ENCODE results near the gene CBX4. TPM values are rescaled to one million over a fixed set of nuclear protein-coding genes. Genes with fewer than 3 reads are reported as not detected.
A peak's percentile ranks its signal among the peaks of the same experiment; 100 is the strongest.

Gene CBX4
- polyA plus RNA-seq, 1 donor (not counting 4 experiments of a cell fraction or from before 2014, with no cell fraction given): 7.0 TPM

DNA sequence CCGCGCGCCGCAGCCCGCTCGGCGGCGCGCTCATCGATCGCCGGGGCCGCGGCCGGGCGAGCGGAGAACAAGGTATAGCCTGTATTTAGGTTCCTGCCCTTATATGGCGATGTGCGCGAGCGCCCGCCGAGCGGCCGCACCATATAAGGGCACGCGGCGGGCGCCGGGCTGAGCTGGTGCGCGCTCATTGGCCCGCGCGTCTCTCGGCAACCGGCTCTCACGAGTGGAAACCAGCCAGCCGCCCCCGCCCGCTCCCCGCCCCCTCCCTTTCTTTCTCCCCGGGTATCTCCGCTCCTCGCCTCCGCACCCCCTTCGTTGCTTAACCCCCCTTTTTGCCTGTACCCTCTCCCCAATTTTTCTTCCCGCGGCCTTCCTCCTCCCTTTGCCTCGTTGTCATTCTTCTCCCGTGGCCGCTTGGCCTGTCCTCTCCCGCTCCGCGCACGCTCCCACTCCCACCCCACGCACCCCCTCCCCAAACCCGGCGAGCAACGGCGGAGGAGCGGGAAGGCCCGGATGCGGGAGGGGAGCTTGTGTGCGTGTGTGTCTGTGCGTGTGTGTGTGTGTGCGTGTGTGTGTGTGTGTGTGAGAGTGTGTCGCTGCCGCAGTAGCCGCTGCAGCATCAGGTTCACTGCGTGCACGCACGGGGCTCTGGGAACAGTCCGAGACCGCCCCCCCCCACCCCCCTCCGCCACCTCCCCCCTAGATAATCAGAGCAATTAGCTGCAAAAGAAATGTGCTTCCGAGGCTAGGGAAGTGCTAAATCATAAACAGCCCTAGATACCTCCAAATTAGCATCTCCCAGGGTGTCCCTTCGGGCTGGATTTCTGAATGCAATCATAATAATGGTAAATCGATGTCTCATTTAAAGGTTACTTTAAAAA is 28.9 kb downstream of the CBX4 start:
- Histone ChIP-seq H3K9ac (ENCODE audit: control insufficient read depth, extremely low read depth, insufficient read depth, low read length) (no peak overlapping the region), H3K9me3 (ENCODE audit: control insufficient read depth, low read depth, low read length) (no peaks in the 10 kb centered on the region), H2AFZ (ENCODE audit: control insufficient read depth, low read length) (no peak overlapping the region), H3K4me2 (ENCODE audit: control insufficient read depth, extremely low read depth, insufficient read depth, low read depth, low read length) (peak overlapping the region; percentile 16), H3K27ac (ENCODE audit: control insufficient read depth, insufficient read depth, low read length) (no peak overlapping the region), H3K9me1 (ENCODE audit: control insufficient read depth, extremely low read depth, insufficient read depth, low read length) (no peaks in the 10 kb centered on the region), H3K27me3 (ENCODE audit: control insufficient read depth, extremely low read depth, insufficient read depth, low read length) (peaks cover 89% of the 10 kb centered on the region), H3K79me2 (ENCODE audit: control insufficient read depth, insufficient read depth, low read length) (no peaks in the 10 kb centered on the region), H4K20me1 (ENCODE audit: control insufficient read depth, extremely low read depth, insufficient read depth, low read length) (peaks cover 3% of the 10 kb centered on the region), H3K36me3 (ENCODE audit: control insufficient read depth in 2 of 2, extremely low read depth in 1 of 2, insufficient read depth in 2 of 2, low read length in 2 of 2) (no peaks in the 10 kb centered on the region), H3K4me3 (ENCODE audit: control insufficient read depth in 2 of 3, extremely low read depth in 1 of 3, insufficient read depth in 2 of 3, low read depth in 1 of 3, low read length in 3 of 3) (peak overlapping the region in 1 of 3 experiments; percentile 12), H3K4me1 (ENCODE audit: control insufficient read depth, extremely low read depth, insufficient read depth, low read length) (peaks cover 5% of the 10 kb centered on the region)
- no peak for FAIRE-seq
- dilution Hi-C loops (cut with MboI; ENCODE audit: extremely low pct_ligation_motif_present, low sequenced_read_pairs): no loop called here
- TF ChIP-seq EZH2 (IDR thresholded peaks at IDR 0.05; ENCODE audit: low read length): no peak
- TF ChIP-seq, protein P1, sequence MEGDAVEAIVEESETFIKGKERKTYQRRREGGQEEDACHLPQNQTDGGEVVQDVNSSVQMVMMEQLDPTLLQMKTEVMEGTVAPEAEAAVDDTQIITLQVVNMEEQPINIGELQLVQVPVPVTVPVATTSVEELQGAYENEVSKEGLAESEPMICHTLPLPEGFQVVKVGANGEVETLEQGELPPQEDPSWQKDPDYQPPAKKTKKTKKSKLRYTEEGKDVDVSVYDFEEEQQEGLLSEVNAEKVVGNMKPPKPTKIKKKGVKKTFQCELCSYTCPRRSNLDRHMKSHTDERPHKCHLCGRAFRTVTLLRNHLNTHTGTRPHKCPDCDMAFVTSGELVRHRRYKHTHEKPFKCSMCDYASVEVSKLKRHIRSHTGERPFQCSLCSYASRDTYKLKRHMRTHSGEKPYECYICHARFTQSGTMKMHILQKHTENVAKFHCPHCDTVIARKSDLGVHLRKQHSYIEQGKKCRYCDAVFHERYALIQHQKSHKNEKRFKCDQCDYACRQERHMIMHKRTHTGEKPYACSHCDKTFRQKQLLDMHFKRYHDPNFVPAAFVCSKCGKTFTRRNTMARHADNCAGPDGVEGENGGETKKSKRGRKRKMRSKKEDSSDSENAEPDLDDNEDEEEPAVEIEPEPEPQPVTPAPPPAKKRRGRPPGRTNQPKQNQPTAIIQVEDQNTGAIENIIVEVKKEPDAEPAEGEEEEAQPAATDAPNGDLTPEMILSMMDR (optimal IDR thresholded peaks at IDR 0.05 in 1 of 3, IDR thresholded peaks at IDR 0.05 in 1 of 3, conservative IDR thresholded peaks at IDR 0.05 in 1 of 3; ENCODE audit: extremely low read depth in 1 of 3, insufficient read depth in 2 of 3, low read length in 3 of 3): no peak
- no peak for DNase-seq (ENCODE audit: low read depth, low spot score)

DNA sequence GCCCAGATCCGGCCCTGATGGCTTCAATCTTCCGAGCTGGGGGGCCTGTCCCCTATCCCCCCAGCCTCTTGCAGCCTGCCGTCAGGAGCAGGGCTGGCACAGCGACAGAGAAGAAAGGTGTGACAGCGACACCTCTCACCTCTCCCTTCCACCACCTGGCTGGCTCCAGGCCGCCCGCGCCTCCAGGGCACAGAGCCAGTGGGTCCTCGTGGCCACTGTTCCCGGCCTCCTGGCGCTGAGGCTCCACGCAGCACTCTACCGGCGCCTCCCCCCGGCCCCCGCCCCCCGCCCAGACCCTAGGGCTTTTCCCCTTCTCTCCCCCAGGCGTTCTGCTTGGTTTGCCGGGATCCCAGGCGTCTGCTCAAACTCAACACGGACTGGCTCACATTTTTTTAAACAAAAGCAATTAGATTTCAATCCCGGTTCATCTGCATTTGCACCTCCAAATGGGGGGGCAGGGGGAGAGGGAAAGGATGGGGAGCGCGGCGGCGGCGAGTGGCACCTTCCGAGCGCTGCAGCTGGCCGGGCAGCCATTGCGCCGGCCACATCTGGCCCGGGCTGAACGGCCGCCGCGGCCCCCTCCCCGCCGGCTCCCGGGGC is 29.6 kb downstream of the CBX4 start:
- Histone ChIP-seq H3K36me3 (ENCODE audit: control insufficient read depth in 2 of 2, extremely low read depth in 1 of 2, insufficient read depth in 2 of 2, low read length in 2 of 2) (no peaks in the 10 kb centered on the region), H3K27me3 (ENCODE audit: control insufficient read depth, extremely low read depth, insufficient read depth, low read length) (peaks cover 89% of the 10 kb centered on the region), H3K9me3 (ENCODE audit: control insufficient read depth, low read depth, low read length) (no peaks in the 10 kb centered on the region), H3K4me1 (ENCODE audit: control insufficient read depth, extremely low read depth, insufficient read depth, low read length) (peaks cover 5% of the 10 kb centered on the region), H3K9me1 (ENCODE audit: control insufficient read depth, extremely low read depth, insufficient read depth, low read length) (no peaks in the 10 kb centered on the region), H4K20me1 (ENCODE audit: control insufficient read depth, extremely low read depth, insufficient read depth, low read length) (peaks cover 3% of the 10 kb centered on the region), H2AFZ (ENCODE audit: control insufficient read depth, low read length) (no peak overlapping the region), H3K4me2 (ENCODE audit: control insufficient read depth, extremely low read depth, insufficient read depth, low read depth, low read length) (no peak overlapping the region), H3K27ac (ENCODE audit: control insufficient read depth, insufficient read depth, low read length) (no peak overlapping the region), H3K9ac (ENCODE audit: control insufficient read depth, extremely low read depth, insufficient read depth, low read length) (no peak overlapping the region), H3K79me2 (ENCODE audit: control insufficient read depth, insufficient read depth, low read length) (no peaks in the 10 kb centered on the region), H3K4me3 (ENCODE audit: control insufficient read depth in 2 of 3, extremely low read depth in 1 of 3, insufficient read depth in 2 of 3, low read depth in 1 of 3, low read length in 3 of 3) (no peak overlapping the region)
- TF ChIP-seq, protein P1 (optimal IDR thresholded peaks at IDR 0.05 in 1 of 3, IDR thresholded peaks at IDR 0.05 in 1 of 3, conservative IDR thresholded peaks at IDR 0.05 in 1 of 3; ENCODE audit: extremely low read depth in 1 of 3, insufficient read depth in 2 of 3, low read length in 3 of 3): no peak
- dilution Hi-C loops (cut with MboI; ENCODE audit: extremely low pct_ligation_motif_present, low sequenced_read_pairs): no loop called here
- FAIRE-seq: no peak
- no peak for DNase-seq (ENCODE audit: low read depth, low spot score)

All from keratinocyte (primary cell).